NCI-H446 (cell line): ENCODE data around the gene OLFML1.
A peak's percentile ranks its signal among the peaks of the same experiment; 100 is the strongest.

Experiments
- DNase-seq, 2 experiments: peaks; one replicate each; lab custom pipeline; 2025; lab: John Stamatoyannopoulos, UW

OLFML1 gene

DNA sequence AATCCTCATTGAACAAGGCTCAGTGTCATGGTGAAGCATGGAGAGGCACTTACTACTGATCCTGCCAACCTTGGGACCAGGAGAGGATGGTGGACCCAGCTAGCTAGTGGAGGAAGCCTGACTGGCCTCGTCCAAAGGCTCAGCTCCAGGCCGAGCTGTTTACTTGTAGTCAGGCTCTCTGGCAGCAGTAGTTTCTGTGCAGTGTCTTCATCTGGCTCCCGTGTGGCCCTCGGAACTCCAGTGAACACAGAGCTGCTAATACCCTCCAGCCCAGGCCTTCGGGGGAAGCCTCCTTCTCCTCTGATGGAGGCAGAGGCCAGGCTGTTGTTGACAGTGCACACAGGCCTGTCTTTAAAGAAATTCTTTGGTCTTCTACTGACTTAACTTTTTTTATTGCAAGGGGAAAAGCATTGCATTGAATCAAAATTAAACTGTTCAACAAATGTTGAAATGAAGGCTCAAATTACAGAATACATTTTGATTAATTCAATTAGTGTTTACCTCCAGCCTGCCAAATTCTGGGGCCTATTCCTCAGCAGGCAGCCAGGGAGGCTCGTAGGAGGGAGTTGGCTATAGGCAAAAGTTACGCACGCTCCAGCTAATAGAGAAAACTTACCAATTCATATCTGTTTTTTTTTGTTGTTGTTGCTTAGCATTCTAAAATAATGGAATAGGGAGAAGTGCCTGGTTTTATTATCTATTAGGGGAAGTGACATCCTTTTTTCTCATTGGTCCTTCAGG lies 47.3 kb downstream of the OLFML1 start:
- peak in 1 of 2 experiments; percentile 44 for DNase-seq

DNA sequence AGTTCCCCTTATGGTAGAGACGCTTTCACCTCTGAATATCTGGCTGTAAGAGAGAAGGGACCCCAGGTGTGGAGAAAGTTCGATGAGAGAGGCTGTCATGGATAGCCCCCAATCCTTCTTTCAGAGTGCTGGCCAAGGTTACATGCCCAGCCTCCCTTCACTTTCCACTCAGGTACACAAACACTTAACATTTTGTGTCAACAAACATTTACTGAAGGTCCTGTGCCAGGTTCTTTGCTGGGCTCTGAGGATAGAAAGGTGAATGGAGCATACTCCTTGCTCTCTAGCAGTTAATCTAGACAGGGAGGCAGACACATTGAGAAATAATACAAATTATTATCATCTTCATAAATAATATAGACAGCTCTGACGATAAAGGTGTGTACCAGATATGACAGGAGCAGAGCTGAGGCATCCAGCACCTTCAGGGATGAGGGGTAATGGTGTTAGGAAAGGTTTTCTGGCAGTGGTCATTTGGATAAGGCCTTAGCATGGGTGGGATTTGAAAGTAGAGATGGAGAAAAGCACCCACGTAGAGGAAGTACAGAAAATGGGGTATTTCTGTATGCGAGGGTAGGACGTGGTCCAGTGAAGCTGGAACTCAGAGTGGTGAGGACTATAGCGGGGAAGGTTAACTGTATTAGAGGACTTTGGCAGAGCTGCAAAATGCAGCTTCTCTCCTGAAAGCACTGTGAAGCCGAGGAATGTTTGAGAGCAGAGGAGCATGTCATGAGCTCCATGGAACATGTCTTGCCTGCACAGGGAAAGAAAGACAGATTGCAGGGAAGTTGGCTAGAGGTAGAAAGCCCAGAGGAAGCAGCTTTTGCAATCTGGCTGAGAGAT lies 48.1 kb downstream of the OLFML1 start:
- no peak for DNase-seq

GRCh38 chr11:7534042-7534378 lies 48.7 kb downstream of the OLFML1 start:
- DNase-seq: no peak

DNA sequence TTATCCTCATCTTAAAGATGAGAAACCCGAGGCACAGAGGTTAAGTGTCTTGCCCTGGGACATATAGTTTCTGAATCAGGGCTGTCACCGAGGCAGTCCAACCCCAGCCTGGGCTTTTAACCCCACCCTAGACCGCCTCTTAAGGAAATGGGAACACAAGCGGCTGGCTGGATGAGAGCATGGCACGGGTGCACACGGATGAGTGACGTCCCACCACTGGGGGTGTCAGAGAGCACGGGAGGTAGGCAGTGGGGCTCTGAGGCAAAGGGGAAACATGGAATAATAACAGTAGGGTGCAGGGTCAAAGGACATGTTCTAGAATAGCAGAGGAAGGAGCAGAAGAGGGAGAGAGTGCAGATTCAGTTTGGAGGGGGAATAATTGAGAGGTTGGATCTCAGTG lies 50.8 kb downstream of the OLFML1 start:
- DNase-seq: no peak

GRCh38 chr11:7537265-7537664 lies 52.0 kb downstream of the OLFML1 start:
- no peak for DNase-seq

- no peak for DNase-seq
Observed at GRCh38 chr11:7538031-7538430, 52.7 kb downstream of the OLFML1 start.

DNA sequence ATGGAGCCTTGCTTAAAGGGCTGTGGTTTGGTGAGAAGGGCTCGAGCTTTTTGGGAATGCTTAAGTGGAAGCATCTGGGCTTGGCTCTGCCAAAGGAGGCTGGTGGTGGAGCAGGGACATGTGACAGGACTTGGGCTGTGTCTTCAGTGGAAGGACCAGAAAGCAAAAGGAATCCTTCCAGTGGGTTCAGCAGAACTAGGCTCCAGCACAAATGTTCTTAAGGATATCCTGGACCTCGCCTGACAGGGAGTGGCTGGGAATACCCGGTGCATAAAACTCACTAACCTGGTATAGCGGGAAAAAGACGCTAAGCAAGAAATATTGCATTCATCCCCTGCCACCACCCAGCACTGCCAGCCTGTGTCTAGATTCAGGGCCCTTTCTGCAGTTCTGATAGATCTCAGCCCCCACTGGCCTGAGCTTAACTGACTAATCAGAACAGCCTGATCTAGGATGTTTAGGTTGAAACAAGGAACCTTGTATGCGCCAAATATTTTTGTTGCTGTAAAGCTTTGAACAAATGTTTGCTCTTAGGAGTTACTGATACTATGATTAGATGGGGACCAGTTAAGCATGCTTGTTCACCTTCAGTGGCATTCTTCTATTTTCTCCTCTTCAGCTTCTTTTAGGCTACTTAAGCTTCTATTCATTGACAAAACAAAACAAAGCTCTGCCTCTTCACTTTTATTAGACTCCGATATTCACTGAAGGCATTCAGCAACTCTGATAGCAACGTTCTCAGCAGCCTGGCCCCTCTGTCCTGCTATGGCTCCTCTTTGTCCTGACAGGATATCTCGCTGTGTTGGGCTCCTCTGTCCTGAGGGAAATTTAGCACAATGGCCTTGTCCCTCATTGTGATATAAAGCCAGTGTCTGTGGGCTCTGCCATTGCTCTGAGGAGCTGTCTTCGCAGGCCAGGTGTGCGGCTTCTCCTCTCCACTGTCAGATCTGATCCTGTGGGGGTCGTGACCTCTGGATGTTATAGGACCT lies 53.5 kb downstream of the OLFML1 start:
- DNase-seq: no peak

DNA sequence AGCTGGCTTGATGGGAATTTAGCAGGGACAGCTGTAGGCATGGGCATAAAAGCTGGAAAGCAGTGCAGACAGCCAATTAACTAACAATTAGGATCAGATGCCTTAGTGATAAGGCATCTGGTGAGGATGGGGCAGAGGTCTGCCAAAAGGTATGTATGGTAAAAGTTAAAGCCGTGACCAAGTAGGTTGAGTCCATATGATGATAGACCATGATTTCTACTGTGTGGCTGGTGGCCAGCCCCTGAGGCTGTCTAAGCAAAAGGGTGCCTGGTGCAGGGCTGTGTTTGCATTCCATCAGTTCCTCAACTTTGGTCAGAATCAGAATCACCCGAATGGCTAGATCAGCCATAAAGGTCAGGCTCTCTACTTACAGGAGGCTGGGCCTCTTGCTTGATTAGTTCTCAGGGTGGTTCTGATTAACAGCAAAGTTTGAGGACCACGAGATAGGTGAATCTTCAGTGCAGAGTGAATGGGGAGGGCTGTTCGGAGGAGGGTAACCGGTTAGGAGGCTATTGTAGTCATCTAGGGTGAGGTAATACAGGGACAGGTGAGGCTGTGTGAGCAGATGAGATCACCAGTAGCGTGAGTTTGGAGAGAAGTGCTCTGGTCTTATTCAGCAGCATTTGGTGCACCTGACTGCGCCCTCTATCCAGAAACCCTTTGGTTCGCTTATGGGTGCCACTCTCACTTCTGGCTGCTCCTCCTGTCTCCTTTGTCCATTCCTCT lies 55.7 kb downstream of the OLFML1 start:
- no peak for DNase-seq

DNA sequence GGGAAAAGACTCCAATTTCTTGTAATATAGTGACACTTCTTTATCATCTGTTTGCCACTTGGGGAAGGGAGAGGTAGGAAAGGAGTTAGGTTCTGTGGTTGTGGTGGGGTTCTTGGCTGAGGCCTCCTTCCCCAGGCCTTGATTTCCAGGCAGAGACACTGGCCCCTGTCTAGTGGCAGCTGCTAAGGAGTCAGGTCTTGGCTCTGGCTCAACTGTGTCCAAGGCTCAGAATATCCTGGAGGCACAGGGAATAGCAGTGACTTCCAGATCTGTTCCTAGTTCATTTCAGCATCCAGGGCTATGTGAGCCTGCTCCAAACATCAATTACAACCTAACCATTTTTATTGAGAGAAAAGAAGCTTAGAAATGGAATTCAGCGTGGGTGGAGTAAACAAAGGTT lies 58.0 kb downstream of the OLFML1 start:
- peak in 1 of 2 experiments; percentile 58 for DNase-seq

DNA sequence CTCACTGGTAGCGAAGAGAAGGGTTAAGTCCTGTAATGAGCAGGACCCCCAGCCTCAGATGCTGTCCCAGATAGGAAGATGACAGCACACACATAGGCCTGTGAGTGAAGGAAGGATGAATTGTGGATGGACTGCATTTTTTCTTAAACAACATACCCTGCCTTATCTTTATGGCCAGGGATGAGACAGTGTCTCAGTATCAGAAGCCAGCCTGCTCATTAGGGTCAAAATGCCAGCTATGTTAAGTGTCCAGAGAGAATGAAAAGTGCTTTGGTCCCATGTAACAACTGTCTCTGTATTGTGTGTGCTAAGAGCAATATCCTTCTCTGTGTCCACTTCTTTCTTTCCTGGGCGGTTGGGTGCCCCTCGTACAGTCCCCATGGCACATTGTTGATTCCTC lies 58.7 kb downstream of the OLFML1 start:
- DNase-seq: no peak

DNA sequence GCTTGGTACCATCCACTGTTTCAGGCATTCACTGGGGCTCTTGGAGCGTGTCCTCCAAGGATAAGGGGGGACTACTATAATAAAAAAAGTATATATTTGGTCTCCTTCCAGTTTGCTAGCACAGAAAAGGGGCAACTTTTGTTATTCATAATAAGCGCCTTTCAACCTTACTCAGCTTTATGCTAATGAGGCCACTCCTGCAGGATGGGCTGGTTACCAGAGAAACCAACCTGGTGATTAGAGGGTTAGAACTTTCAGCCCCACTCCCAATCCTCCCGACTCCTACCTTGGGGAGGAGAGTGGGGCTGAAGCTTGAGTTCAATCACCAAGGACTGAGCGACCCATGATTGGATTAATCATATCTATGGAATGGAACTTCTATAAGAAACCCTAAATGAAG lies 60.3 kb downstream of the OLFML1 start:
- no peak for DNase-seq

DNA sequence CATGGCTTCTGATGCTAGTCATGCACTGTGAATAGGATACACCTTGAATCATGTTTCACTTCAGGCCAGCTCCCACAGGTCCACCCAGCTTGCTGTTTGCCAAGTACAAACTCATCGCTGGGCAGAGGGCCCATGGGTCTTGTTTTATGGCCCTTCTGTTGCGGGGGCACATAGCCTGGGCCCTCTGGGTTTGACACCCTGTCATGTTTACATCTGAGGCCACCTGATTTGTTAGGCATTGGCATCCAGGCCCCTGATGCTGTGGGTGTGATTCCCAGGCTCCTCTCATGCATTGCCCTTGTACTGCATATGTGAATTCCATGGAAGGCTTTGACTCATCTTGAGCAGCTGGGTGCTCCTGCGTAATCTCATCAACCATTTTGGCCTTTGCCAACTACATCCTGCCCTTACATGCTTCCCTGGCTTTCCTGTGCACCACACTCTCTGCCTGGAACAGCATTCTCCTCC lies 61.1 kb downstream of the OLFML1 start:
- DNase-seq: peak; percentile 39 to 60

GRCh38 chr11:7547687-7548086 lies 62.4 kb downstream of the OLFML1 start:
- DNase-seq: no peak

GRCh38 chr11:7548659-7549274 lies 63.5 kb downstream of the OLFML1 start:
- DNase-seq: no peak

GRCh38 chr11:7549681-7550080 lies 64.4 kb downstream of the OLFML1 start:
- no peak for DNase-seq

GRCh38 chr11:7551571-7551970 lies 66.3 kb downstream of the OLFML1 start:
- DNase-seq: no peak

DNA sequence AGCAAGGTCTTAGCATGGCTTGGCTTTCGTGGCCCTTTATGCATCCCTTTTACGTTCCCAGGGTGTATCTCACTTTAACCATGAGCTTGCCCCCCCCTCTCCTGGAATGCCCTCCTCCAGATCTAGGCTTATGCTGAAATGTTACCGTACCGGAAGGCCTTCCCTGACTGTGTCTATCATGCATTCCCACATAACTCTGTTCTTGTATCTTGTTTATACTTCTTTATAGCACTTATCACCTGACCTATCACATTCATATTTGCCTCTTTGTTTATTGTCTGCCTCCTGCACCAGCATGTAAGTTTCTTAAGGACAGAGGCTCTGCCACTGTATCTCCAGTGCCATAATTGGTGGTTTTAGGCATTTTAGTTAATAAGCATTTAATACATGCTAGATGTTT lies 67.4 kb downstream of the OLFML1 start:
- DNase-seq: no peak

GRCh38 chr11:7555052-7555699 lies 69.9 kb downstream of the OLFML1 start:
- DNase-seq: no peak

DNA sequence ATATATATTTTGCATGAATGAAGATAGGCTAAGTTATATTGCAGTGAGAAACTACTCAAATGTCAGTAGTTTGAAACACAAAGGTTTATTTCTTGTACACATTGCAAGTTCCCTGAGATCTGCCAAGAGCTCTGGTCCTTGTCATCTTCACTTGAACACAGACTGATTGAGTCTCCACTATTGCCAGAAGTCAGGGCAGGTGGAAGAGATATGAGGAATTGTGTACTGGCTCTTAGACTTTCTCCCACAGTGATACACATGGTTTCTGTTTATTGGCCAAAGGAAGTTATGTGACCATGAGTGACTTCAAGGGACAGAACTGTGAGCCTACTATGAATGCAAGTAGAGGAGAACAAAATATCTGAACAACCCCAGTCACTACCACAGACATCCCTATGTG lies 72.7 kb downstream of the OLFML1 start:
- no peak for DNase-seq
